HUES64 (cell line): Measurements from ENCODE around the gene TAF7.
"Not testable (repeated sequence)": the region's sequence is repeated elsewhere in the genome, so short reads cannot be mapped to it uniquely, and the experiment has no call there.

Experiments used
- H3K27ac ChIP-seq: 2 replicates; pipeline ENCODE4 v1.7.0; 2013; ENCODE audit warnings: low read depth, low read length, inconsistent platforms
- H3K27me3 ChIP-seq: 2 replicates; pipeline ENCODE4 v1.6.1; 2013; ENCODE audit warnings: mild to moderate bottlenecking, low read length; ENCODE audit not compliant: insufficient read depth
- H3K36me3 ChIP-seq: 2 replicates; pipeline ENCODE4 v1.6.1; 2013; ENCODE audit warnings: mild to moderate bottlenecking, low read length; ENCODE audit not compliant: insufficient read depth
- H3K4me1 ChIP-seq: 2 replicates; pipeline ENCODE4 v1.6.1; 2013; ENCODE audit warnings: mild to moderate bottlenecking, low read length, moderate library complexity; ENCODE audit not compliant: insufficient read depth
- H3K4me3 ChIP-seq: 2 replicates; pipeline ENCODE4 v1.5.1; 2013; ENCODE audit warnings: mild to moderate bottlenecking, low read length, moderate library complexity
- H3K9ac ChIP-seq: 2 replicates; pipeline ENCODE4 v1.6.1; 2013; ENCODE audit warnings: mild to moderate bottlenecking, low read depth, low read length
- H3K9me3 ChIP-seq: 2 replicates; pipeline ENCODE4 v1.6.1; 2013; ENCODE audit warnings: low read depth, low read length; ENCODE audit not compliant: insufficient read depth
- WGBS: fragments of 150-250, 120-280 bp; methylation state at CpG from one replicate; pipeline ENCODE4 v1.1.7; 2013; ENCODE audit warnings: missing lambda C conversion rate; 5-methylcytosine and 5-hydroxymethylcytosine counted together

TAF7 gene

GRCh38 chr5:141332571-141332970 is 12.0 kb upstream of the TAF7 start:
- not testable (repeated sequence) for H3K4me3 ChIP-seq, H3K27ac ChIP-seq, H3K27me3 ChIP-seq, H3K36me3 ChIP-seq, H3K9ac ChIP-seq, H3K4me1 ChIP-seq
- peaks cover 29% of the 10 kb centered on the region; the same call in 1 of the 2 replicates for H3K9me3 ChIP-seq
- 97% methylated on average over 38 of the region's 39 CpGs for WGBS

DNA sequence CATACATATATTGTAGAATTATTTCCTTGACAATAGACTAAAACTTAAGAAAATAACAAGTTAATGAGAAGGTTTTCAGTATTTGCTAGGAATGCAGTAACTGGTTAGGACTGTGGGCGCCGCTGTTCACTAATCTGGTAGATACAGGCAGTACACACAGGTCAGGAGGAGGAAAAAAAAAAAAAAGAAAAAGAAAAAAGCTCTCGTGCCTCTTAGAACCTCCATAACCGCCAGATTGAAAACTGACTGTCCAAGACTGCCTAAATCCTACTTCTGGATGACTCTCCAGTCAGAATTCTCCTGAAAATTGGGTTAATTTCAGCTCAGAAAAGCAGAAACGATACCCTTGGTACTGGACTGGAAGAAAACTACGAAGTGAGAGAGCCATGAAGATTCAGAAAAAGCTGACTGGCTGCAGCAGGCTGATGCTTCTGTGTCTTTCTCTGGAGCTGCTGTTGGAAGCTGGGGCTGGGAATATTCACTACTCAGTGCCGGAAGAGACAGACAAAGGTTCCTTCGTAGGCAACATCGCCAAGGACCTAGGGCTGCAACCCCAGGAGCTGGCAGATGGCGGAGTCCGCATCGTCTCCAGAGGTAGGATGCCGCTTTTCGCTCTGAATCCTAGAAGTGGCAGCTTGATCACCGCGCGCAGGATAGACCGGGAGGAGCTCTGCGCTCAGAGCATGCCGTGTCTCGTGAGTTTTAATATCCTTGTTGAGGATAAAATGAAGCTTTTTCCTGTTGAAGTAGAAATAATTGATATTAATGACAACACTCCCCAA is 9.9 kb upstream of the TAF7 start, which contains the start of gene PCDHGA1:
TSS of gene PCDHGA1 (plus strand) at position 216 of the 782 bp plus-strand sequence.
- Histone ChIP-seq H3K27ac (no peak within 1 kb of the TSS), H3K4me3 (no peak within 1 kb of the TSS), H3K4me1 (no peaks in the 10 kb centered on the region), H3K36me3 (no peaks in the 10 kb centered on the region), H3K9ac (peak within 1 kb of the TSS; percentile 19; the same call in 1 of the 2 replicates), H3K27me3 (no peaks in the 10 kb centered on the region), H3K9me3 (peaks cover 29% of the 10 kb centered on the region; the same call in 1 of the 2 replicates)
- WGBS: 86% methylated on average over 21 of the region's 21 CpGs

- Histone ChIP-seq H3K36me3 (no peaks in the 10 kb centered on the region), H3K4me3 (no peak overlapping the region), H3K27me3 (no peaks in the 10 kb centered on the region), H3K9ac (no peak overlapping the region), H3K4me1 (no peaks in the 10 kb centered on the region), H3K27ac (no peak overlapping the region), H3K9me3 (peaks cover 27% of the 10 kb centered on the region; the same call in 1 of the 2 replicates)
- 93% methylated on average over 8 of the region's 8 CpGs for WGBS
Observed at GRCh38 chr5:141328231-141328630, 7.6 kb upstream of the TAF7 start.

DNA sequence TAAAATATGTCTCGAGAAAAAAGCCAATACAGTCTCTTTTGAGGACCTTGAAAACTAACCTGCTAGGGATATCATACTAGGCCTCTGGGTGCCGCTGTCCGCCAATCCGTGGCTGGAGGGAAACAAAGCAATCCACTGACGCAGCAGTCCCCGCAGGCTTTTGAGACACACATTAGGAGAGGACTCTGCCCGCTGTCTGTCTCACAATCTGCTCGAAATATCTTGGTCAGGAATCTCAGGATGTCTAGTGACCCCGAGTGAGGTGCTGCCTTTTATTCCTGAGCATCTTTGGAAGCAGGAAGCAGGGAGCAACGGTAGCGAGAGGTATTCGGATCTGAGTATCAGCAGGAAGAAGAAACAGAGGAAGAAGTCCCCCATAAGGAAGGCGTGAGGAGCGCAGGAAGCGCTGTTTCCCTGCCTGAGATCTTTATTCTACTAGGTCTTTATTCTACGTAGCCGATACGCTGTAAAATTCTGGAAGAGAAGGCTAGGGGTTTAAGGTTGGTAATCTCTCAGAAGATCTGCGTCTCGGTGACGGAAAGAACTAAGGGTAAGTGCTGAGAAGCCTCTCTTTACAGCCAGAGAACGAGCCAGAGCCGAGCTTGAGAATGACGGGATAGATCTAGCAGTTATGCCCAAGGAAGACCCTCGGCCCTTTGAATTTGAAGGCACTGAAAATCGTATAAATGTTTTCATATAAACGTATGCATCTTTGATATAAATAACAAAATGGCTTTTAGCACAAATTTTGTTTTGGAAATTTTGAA is 5.7 kb upstream of the TAF7 start:
- H3K27me3 ChIP-seq: no peaks in the 10 kb centered on the region
- peaks cover 15% of the 10 kb centered on the region; the same call in 1 of the 2 replicates for H3K9me3 ChIP-seq
- no peaks in the 10 kb centered on the region for H3K4me1 ChIP-seq
- H3K9ac ChIP-seq: peak overlapping the region; percentile 80
- peak overlapping the region; percentile 65 for H3K4me3 ChIP-seq
- no peaks in the 10 kb centered on the region for H3K36me3 ChIP-seq
- 74% methylated on average over 26 of the region's 27 CpGs for WGBS
- 0 out of 2 replicates have a peak overlapping the region, but pooled peaks have one; percentile 49 for H3K27ac ChIP-seq

- peaks cover 24% of the 10 kb centered on the region for H3K9me3 ChIP-seq
- H3K4me3 ChIP-seq: no peak overlapping the region
- H3K27me3 ChIP-seq: no peaks in the 10 kb centered on the region
- H3K36me3 ChIP-seq: peaks cover 23% of the 10 kb centered on the region
- peaks cover 3% of the 10 kb centered on the region; the same call in 1 of the 2 replicates for H3K4me1 ChIP-seq
- 97% methylated on average over 2 of the region's 3 CpGs for WGBS
- H3K9ac ChIP-seq: no peak overlapping the region
- no peak overlapping the region for H3K27ac ChIP-seq
Observed at GRCh38 chr5:141322261-141322660, 1.7 kb upstream of the TAF7 start.

GRCh38 chr5:141319699-141320098 is 885 bp downstream of the TAF7 start:
- WGBS: 79% methylated on average over 5 of the region's 5 CpGs
- peaks cover 29% of the 10 kb centered on the region for H3K9me3 ChIP-seq
- H3K27ac ChIP-seq: no peak overlapping the region; the same call in 1 of the 2 replicates
- H3K36me3 ChIP-seq: peaks cover 31% of the 10 kb centered on the region
- H3K4me3 ChIP-seq: peak overlapping the region; percentile 93
- H3K27me3 ChIP-seq: no peaks in the 10 kb centered on the region
- H3K9ac ChIP-seq: peak overlapping the region; percentile 99; the same call in 1 of the 2 replicates
- peaks cover 3% of the 10 kb centered on the region; the same call in 1 of the 2 replicates for H3K4me1 ChIP-seq

DNA sequence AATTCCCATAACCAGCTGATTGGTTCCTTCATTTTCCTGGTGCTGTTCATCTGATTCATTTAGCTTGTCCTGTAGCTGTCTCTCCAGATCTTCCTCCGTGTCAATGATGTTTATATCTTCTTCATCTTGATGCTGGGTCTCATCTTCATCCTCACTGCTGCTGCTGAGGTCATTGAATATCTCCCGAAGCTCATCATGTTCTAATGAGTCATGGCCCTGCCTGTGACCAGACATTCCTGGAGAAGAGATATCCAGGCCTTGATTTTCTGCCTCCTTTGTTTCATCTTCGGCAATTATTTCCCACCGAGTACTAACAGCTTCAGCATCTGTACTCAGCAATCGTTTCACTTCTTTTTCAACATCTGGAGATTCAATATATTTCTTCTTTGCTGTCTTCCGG is 1.4 kb downstream of the TAF7 start:
- H3K4me1 ChIP-seq: peaks cover 3% of the 10 kb centered on the region; the same call in 1 of the 2 replicates
- H3K36me3 ChIP-seq: peaks cover 31% of the 10 kb centered on the region
- 94% methylated on average over 6 of the region's 6 CpGs for whole genome bisulfite sequencing
- H3K27ac ChIP-seq: no peak overlapping the region
- peak overlapping the region; percentile 93 for H3K4me3 ChIP-seq
- H3K9ac ChIP-seq: no peak overlapping the region
- H3K9me3 ChIP-seq: peaks cover 29% of the 10 kb centered on the region
- H3K27me3 ChIP-seq: no peaks in the 10 kb centered on the region

DNA sequence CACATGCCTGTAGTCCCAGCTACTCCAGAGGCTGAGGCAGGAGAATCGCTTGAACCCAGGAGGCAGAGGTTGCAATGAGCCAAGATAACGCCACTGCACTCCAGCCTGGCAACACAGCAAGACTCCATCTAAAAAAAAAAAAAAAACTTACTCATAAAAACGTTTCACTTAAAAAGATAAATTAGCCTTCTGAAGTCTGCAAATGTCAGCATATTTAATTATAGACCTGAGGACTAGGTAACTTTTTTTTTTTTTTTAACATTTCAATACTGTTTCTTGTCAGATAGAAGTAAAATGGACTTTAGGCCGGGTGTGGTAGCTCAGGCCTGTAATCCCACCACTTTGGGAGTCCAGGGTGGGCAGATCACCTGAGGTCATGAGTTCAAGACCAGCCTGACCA is 3.6 kb downstream of the TAF7 start:
- Histone ChIP-seq H3K9me3 (peaks cover 29% of the 10 kb centered on the region), H3K36me3 (peaks cover 31% of the 10 kb centered on the region)
- WGBS: 91% methylated on average over 4 of the region's 4 CpGs
- not testable (repeated sequence) for H3K27ac ChIP-seq, H3K4me1 ChIP-seq, H3K4me3 ChIP-seq, H3K9ac ChIP-seq, H3K27me3 ChIP-seq

GRCh38 chr5:141313711-141314110 is 6.9 kb downstream of the TAF7 start:
- H3K9ac ChIP-seq: no peak overlapping the region
- peaks cover 19% of the 10 kb centered on the region for H3K36me3 ChIP-seq
- H3K4me1 ChIP-seq: peaks cover 3% of the 10 kb centered on the region; the same call in 1 of the 2 replicates
- no peaks in the 10 kb centered on the region for H3K27me3 ChIP-seq
- peaks cover 15% of the 10 kb centered on the region for H3K9me3 ChIP-seq
- no peak overlapping the region for H3K27ac ChIP-seq
- H3K4me3 ChIP-seq: no peak overlapping the region

GRCh38 chr5:141306630-141307029 is 14.0 kb downstream of the TAF7 start:
- no peak overlapping the region for H3K4me3 ChIP-seq
- no peak overlapping the region for H3K27ac ChIP-seq
- H3K9ac ChIP-seq: no peak overlapping the region
- no peaks in the 10 kb centered on the region for H3K27me3 ChIP-seq
- H3K36me3 ChIP-seq: no peaks in the 10 kb centered on the region
- 86% methylated on average over 1 of the region's 1 CpG for WGBS
- H3K9me3 ChIP-seq: peaks cover 11% of the 10 kb centered on the region; the same call in 1 of the 2 replicates
- no peaks in the 10 kb centered on the region for H3K4me1 ChIP-seq

DNA sequence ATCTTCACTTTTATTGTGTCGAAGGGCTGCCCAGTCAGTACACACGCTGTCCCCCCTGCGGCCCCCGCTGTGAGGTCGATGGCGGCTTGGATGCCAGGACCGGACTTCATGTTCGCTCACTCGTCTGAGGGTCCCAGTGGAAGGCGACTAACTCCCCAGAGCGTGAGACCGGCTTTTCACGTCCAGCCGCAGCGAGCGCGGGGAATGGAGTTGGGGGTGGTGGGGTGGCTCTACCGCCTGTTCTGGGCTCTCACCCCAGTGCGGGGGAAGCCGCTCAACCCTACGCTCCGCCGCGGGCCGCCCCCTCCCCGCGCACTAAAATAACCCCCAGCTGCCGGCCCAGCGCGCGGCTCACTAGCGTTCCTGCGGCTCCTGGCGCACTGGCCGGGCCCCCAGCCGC is 16.8 kb downstream of the TAF7 start, which contains the start of gene SLC25A2:
TSS of gene SLC25A2 (minus strand) at position 294 of the 400 bp plus-strand sequence. CDS start at position 110, 184 bp downstream.
- H3K4me1 ChIP-seq: no peaks in the 10 kb centered on the region
- no peak within 1 kb of the TSS for H3K27ac ChIP-seq
- no peak within 1 kb of the TSS for H3K9ac ChIP-seq
- H3K27me3 ChIP-seq: no peaks in the 10 kb centered on the region
- 97% methylated on average over 36 of the region's 36 CpGs for WGBS
- H3K4me3 ChIP-seq: no peak within 1 kb of the TSS
- H3K9me3 ChIP-seq: peaks cover 11% of the 10 kb centered on the region; the same call in 1 of the 2 replicates
- H3K36me3 ChIP-seq: no peaks in the 10 kb centered on the region
